Measurements from ENCODE around the gene REG3G. TPM values are rescaled to one million over a fixed set of nuclear protein-coding genes. Genes with fewer than 3 reads are reported as not detected.
"Not testable (repeated sequence)": the region's sequence is repeated elsewhere in the genome, so short reads cannot be mapped to it uniquely, and the experiment has no call there.

The REG3G gene
- total RNA-seq, 1 donor from 2014 or later, result not detected

GRCh38 chr2:79016342-79016741, 9.2 kb upstream of the REG3G start:
- no peak for DNase-seq (ENCODE audit: low read depth)

DNA sequence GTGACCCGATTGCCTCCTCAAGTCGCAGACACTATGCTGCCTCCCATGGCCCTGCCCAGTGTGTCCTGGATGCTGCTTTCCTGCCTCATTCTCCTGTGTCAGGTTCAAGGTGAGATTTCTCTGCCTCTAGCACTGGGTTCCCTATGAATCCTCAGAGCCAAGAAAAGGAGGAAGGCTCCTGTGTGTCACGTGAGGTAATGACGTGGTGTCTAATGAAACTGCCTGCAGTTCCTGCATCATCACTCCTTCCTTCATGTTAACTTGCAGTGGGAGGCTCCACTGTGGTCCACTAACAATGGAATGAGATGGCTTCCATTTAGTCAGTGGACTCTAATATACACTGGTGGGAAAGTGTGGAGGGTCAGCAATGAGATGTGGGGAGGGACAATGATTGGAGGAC, 559 bp downstream of the REG3G start:
- DNase-seq (ENCODE audit: low read depth), result no peak

DNA sequence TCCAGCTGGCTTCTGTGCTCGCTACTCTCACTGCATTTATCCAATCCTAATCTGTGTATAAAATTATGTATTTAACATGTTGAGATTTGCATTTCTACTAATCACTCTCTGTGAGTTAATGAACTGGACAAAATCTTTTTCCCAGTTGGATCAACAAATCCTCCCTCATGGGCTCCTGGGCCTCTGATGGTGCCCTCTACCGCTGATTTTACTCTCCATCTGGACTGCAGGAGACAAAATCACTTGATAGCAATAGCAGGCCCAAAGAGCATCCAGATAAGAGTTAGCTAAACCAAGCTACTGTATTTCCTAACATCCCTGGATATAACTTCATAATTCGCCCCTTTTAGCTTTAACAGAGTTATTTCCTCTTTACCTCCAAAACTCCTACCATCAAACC, 14.4 kb downstream of the REG3G start:
- no peak for DNase-seq (ENCODE audit: low read depth)

GRCh38 chr2:79041032-79041448, 15.5 kb downstream of the REG3G start:
- DNase-seq (ENCODE audit: low read depth), result no peak

- DNase-seq (ENCODE audit: low read depth), result not testable (repeated sequence)
Measured at GRCh38 chr2:79053486-79053885, 28.0 kb downstream of the REG3G start.

DNA sequence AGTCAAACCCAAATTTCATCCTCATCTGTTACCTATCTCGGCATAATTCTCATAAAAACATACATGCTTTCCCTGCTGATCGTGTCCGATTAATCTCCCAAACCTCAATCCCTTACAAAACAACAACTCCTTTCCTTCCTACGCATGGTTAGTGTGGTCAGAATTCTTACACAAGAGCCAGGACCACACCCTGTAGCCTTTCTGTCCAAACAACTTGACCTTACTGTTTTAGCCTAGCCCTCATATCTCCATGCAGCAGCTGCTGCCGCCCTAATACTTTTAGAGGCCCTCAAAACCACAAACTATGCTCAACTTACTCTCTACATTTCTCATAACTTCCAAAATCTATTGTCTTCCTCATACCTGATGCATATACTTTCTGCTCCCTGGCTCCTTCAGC, 29.3 kb downstream of the REG3G start:
- not testable (repeated sequence) for DNase-seq (ENCODE audit: low read depth)

GRCh38 chr2:79065201-79065600, 39.7 kb downstream of the REG3G start:
- DNase-seq (ENCODE audit: low read depth), result no peak

GRCh38 chr2:79071078-79071477, 45.6 kb downstream of the REG3G start:
- no peak for DNase-seq (ENCODE audit: low read depth)

Other genes with a start within 250 kb of the REG3G start
- gene REG1B, start 62.3 kb downstream of the REG3G start, total RNA-seq, result not detected in 2 replicates
- gene REG1A, start 94.8 kb downstream of the REG3G start, total RNA-seq, result not detected in 2 replicates
- not detected in 2 replicates for gene REG3A, start 134.1 kb downstream of the REG3G start, total RNA-seq

All from myocyte (in vitro differentiated cells).